Stimulated activated CD8-positive, alpha-beta memory T cell treated with anti-CD3 and anti-CD28 coated beads, Interleukin-15, amount 100 ng/mL, for 48 hours (primary cell): Measurements from ENCODE around the gene KRTAP26-1.

Source experiments
- DNase-seq, 2 donors: peaks; one replicate each; pipeline ENCODE4 v3.0.0-alpha.2; 2020; ENCODE audit warnings: low read depth in 2 of 2

KRTAP26-1 gene

DNA sequence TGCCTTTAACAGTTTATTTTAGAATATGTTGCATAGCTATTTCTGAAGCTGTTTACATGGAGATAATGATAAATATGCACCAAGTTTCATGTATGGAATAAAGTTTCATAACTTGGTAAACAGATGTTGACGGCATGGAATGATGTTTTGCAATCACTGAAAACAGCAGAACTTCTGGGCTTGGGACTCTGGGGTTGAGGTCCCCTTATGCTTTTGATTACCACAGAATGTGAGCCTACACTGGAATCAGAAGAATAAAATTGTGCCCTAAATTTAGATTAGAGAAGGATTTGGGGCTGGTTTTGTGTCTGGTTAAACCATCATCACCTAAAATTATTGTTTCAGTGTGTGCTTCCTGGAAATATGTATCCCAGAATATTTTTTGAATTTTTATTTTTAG lies 48.5 kb downstream of the KRTAP26-1 start:
- DNase-seq, result no peak

DNA sequence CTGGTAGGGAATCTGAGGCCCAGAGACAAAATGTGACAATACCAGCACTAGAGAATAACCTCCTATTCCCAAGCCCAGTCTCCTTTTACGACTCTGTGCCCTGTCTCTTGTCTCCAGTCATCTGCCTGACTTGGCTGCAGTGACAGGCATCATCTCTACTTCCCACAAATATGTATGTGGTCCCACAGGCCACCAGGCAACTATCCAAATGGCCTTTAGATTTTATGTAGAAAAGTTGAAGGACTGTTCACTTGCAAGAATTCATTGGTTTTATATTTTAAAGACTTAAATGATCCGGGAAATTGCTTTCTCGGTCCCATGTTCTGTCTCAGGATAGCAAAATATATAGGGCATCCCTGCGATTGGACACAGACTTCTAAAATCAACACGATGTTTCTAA lies 49.0 kb downstream of the KRTAP26-1 start:
- DNase-seq, result no peak

GRCh38 chr21:30269803-30270530 lies 50.1 kb downstream of the KRTAP26-1 start:
- DNase-seq, result no peak
